HG02840 (cell line): ENCODE results near the gene MYEF2.

Experiments
- ATAC-seq: cut with Tn5 transposase; IDR thresholded peaks from one replicate; pipeline ENCODE4 v1.9.1; 2021; ENCODE audit warnings: mild to moderate bottlenecking, moderate library complexity, moderate number of reproducible peaks; ENCODE audit not compliant: unreplicated experiment, low FRiP score

The MYEF2 gene

DNA sequence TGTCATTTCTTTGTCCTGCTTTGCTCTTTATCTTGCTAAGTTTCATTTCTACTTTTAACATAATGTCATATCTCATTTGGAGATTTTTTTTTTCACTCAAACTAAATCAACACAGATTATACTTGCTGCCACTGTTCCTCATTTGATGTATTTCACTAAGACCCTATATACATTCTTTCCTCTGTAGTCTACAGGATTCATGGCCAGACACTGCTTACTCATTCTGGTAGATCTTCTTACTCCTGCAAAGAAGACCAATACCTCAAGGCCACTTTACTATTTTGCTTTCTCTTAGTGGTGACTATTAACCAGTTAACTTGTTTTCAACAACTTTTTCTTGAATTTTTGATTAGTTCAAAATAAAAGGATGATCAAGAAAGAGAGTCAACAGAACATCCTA, 30.7 kb downstream of the MYEF2 start:
- no peak for ATAC-seq

DNA sequence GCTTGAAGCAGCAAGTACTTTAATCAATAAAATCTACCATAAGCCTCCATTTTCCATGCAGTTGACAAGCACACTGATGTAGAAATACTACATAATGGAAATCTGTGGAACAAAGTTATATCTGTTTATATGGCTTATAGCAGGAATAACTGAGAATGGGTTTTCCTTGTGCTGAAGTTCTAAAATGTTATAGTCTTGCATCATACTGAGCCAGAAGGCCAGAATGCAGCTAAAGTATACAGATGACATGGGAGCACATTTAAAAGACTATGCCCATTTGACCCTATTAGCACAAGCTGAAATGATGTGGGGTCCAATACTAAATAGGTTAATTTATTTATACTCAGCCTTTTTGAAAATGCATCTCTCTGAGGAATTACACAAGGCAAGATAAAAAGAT, 32.2 kb downstream of the MYEF2 start:
- ATAC-seq: no peak

DNA sequence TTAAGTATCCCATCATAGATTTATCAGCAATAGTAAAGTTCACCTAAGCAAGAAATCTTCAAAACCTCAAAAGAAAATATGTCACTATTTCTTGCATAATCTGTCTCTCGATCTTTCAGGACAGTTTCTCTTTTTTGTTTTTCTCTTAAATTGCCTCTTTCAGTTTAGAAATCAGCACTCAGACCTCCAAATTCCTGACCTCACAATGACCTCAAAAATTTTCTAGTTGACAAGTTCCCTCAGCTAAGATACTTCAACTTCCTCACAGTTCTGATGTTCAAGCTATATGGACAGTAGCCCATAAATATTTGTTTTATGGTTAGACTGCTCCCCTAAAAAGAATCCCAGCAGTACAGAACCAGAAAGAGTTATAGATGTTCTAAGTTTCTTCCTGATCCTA, 33.2 kb downstream of the MYEF2 start:
- ATAC-seq: no peak

DNA sequence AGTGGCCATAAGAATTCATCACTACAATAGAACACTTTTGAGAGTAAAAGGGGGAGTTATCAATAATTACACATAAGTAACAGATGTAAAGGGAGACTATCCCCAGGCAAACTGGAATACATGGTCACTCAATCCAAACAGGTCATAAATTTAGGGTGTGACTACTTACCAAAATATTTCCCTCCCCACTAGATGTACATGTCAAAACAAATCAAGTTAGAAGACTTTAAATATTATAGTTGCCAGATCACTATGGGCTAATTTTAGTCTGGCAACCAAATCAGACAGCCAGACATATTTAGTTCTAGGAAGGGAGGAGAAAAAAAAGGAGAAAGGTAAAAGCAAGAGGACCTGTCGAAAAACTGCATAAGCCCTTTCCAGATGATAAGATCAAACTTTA, 34.2 kb downstream of the MYEF2 start:
- no peak for ATAC-seq

DNA sequence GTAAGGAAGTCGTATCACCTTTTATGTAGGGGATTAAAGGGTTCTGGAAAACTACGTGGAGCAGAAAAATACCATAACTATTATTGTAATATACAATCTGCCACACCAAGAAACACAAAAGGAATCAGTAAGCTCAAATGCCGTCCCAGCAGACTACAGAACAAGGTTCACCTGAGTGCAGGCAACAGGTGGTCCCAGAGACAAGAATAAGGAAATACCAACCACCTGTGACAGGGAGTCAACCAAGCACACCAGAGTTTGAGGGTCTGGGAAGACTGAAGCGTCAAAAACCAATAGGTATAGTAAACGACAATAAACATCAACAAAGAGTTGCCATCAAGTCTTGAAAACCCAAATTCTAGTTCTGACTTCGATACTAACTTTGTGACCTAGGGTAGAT, 45.2 kb downstream of the MYEF2 start:
- no peak for ATAC-seq

DNA sequence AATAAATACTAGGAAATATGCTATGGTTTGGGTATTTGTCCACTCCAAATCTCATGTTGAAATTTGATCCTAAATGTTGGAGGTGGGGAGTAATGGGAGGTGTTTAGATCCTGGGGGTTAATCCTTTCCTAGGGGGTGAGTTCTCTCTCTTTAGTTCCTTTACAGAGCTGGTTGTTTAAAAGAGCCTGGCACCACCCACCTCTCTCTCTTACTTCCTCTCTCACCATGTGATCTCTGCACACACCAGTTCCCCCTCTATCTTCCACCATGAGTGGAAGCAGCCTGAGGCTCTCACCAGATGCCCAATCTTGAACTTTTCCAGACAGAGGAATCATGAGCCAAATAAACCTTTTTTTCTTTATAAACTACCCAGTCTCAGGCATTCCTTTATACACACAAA, 46.8 kb downstream of the MYEF2 start:
- ATAC-seq: no peak

DNA sequence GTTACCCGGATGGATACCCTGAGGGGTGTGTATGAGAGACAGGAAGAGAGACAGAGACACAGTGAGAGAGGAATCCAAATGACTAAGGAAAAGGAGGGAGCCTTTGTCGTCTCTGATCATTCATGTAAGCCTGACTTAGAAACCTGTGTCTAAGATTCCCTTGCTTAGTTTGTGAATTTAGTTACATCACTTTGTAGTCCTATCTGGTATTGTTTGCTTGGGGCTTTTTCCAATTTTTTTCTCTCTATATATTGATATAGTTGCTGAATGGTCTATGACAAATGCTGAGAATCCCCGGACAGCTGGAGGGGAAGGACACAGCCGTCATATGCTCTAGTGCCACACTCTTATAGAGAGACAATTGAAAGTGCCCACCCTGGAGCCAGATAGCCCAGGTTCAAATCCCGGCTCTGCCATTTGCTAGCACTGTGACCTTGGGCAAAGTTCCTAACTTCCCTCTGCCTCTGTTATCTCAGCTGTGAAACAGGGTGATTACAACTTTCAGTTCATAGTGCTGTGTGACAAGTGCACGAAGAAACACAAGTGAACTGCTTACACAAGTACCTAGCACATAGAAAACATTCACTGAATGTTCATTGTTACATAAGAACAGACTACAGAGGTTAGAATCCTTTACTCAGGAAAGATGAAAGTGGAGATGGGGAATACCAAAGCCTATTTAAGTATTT, 51.3 kb downstream of the MYEF2 start:
- ATAC-seq: no peak

DNA sequence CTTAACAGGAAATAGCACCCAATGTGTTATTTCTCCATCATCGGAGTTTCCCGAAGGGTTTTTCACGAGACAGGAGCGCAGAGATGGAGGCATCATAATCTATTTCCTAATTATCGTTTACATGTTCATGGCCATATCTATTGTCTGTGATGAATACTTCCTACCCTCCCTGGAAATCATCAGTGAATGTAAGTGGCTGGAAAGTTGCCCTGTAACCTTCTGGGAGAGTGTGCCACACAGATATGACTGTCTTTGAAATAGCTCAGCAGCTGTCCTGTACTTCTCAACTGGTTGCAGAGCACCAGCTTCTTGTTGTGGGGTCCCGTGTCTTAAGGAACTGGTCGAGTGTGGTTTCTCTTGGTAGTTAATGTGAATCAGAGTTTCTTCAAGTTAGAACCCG, 56.2 kb downstream of the MYEF2 start:
- no peak for ATAC-seq

DNA sequence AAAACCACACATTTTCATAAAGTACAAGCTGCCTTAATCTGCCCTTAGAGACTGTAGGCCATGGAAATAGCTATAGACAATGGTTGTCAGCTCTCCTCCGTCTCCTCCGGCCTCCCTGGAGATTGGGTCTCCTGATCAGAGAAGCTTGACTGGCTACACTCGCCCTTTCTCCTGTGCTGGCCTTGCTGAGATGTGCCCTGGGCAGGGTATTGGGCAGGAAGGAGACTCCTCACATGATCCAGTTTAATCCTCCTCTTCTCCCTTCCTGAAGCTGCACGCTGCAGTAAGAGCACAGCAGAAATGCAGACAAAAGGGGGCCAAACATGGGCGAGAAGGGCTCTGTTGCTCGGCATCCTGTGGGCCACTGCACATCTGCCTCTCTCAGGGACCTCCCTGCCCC, 57.4 kb downstream of the MYEF2 start, which contains the start of gene SLC24A5:
Gene SLC24A5, plus strand, starts transcription at position 246 of the 400 bp plus-strand sequence. Its CDS starts 55 bp downstream, at position 301.
- ATAC-seq: no peak

DNA sequence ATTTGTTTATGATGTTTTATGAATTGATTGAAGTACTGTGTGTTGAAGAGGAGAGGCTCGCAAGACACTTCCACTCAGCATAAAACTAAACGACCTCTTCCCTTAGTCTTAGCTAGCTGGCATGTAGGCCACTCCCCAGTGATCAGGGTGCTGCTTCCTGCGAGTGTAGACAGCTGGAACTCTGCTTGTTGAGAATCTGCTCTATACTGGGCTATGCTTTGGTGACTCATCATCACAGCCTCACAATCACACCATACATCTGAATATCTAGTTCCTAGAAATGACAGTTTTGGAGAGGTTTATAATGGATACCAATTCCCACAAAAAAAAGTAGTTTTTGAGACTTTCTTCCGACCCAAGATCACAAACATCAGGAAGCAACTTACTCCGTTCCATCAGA, 58.8 kb downstream of the MYEF2 start:
- no peak for ATAC-seq

DNA sequence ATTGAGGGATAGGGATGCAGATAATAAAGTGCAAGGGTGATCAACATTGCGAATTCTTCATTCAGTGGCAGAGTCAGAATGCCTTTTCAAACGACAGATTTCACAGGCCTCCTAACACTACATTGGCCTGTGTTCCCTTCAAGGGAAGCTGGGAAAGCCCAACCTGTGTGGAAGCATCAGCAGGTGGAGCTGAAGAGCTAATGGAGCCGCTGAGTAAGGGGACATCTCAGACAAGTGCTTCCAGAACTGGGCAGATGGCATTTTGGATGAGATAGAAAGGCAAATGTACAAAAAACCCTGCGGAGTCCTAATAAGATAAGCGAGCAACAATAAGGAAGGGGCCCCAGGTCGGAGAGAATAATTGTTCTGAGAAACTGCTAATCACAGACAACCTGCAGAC, 65.9 kb downstream of the MYEF2 start:
- ATAC-seq: no peak

DNA sequence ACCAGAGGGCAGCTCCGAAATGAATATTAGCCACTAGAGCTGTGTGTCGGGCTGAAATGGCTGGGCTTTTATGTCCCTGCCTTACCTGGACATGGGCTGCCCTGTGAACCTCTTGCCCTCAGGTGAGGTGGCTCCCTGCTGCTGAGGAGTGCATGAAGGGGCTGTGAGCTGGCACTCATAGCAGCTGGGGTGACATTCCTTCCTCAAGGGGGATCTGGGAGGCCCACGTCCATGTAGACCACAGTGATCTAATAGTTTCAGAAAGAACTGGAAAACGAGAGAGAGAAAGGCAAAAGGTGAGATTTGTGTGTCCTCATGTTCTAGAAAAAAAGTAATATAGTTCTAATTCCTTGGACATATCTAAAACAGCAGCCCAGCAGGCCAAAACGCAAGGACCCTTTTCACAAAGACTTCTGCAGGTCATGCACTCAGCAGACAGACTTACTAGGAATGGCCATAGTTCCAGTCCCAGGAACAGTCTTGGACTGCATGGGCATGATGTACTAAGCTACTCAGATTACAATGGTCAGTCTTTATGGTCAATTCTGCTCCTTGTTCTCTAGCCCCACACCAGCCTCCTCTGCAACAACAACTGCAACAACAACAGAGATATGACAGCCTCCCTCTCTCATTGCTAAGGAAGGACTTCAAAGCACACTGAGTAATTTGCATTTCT, 68.1 kb downstream of the MYEF2 start:
- no peak for ATAC-seq

DNA sequence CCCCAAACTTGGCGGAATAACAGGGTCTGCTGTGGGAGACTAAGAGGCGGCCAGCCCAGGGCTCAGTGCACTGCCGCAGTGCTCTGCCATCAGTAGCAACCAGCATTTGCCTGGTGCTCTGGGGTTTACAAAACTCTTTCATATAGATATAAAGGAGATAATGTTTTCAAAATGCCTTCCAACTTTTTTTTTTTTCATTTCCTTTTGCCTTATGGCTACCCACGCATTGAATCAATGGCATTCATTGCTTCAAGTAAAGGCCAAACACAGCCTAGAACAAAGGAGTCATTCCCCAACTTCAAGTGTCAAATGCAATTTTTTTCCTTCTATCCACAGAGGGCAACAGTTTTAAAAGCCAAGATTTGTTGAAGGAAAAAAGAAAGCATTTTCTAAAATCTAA, 68.9 kb downstream of the MYEF2 start:
- no peak for ATAC-seq

DNA sequence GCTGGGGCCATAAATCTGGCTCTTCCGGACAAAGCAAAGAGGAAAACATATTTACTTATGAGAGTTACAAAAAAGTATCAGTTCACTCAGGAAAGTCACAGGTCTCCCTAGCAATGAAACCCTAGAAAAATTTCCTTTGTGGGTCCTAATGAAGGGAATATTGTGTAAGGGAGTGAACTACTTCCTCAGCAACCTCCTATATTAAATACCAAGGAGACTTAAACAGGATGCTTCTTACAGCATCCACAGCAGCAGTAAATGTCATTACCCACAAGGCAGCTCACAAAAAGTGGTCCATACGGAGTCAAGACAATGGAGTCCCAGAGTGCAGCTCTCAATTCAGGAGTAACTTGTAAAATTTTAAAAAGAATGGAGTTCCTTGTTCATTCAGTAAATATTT, 72.2 kb downstream of the MYEF2 start:
- no peak for ATAC-seq

DNA sequence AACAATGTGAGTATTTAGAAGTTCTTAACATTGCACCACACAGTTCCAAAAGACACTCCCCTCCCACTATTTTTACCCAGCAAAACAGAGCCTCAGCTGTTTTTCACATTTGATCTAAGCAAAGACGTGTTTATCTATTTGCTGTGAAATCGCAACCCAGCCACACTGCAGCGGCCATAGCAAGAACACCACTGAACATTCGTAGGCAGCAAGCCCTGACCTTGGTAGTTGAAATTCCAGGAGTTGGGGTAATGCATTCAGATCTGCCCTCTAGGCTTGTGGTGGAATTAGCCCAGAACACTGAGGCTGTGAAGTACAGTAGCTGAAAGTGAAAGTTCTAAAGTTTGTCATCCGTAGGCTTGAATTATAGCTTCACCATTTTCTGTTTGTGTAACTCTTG, 74.4 kb downstream of the MYEF2 start:
- no peak for ATAC-seq

DNA sequence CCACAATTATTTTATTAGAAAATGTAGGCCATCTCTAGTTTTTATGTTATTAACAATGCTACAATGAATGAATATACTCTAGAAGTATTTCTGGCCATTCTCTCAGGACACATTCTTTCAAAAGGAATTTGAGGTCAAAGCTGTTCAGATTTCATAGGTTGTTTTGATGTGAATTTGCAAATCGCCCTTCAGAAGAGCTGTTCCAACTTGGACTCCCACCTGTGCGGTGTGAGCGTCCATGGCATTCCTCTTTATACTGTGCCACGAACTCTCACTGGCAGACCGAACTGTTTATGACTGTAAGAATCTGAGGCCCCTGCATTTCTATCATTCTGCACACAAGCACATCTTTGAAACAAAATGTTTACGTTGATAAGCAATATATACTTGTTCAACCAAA, 75.9 kb downstream of the MYEF2 start:
- ATAC-seq: no peak

DNA sequence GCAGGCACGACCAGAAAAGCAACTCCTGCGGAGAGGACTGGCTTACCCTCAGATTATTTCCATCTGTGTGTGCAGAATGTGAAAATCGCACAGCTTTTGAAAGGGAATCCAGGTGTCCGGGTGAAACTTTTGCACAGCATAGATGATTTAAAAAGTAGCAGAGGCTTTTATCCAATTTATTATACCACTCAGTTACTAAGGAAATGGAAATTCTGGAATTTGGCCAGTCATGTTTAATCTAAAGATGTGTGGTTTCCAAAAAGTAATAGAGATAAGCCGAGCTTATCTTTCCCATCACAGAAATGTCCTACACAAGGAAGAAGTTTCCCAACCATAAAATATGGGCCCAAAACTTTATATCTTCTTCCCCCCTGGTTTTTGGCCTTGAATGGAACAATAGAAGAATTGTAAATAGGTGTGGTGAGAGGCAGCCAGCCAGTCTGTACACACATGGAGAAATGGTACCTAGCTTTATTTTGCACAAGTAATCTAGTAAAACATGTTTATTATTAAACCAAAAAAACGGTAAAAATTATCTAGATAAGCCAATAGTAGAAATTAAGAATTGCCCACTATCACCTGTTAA, 76.6 kb downstream of the MYEF2 start:
- no peak for ATAC-seq

DNA sequence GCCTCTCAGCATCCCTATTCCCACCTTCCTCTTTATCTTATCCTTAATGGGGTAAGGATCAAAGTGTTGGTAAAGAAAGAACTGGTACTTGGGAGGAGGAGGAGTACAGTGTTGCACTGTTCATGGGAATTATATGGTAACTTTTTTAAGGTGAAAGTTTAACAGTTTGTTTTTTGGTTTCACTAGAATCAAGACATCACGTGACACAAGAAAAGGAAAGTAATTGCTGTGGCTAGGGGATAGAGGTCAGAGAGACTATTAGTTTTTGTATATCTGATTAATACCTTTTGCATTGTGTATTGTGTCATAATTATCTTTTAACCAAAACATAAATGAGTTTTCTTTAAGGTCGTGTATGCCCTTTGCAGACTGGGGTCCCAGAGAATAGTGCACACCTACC, 80.8 kb downstream of the MYEF2 start:
- no peak for ATAC-seq

DNA sequence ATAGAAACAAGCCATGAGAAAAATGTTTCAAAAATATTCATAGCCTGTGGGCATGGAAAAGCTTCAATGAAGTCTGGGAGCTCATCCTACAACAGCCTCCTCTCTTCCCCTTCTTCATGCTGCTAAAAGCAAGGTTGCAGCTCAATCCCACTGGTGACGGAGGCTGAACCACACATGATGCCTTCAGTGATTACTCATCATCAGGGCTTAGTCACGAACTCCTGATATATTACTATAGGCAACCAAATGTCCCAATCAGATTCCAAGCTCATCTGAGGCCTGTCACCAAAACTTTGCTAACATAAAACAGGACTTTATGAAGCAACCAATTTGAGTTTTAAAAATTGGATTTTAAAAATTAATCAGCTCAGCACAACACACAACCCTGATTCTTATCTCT, 81.3 kb downstream of the MYEF2 start:
- no peak for ATAC-seq

DNA sequence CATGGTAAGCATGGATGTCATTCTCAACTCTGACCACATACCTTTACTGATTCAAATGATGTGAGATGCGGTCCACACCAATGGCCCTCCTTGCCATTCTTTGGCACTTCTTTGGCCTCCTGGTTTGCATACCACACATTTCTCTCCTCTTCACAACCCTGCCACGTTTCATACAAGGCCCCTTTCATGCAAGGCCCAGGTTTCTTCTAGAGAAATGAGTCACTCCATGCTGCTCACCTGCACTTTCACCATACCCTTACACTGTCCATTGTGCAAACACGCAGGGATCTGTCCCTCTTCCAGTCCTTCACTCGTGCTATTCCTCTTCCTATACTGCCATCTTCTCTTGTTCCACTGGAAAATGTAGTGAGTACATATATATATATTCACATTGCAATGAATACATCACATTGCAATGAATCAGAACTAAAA, 81.7 kb downstream of the MYEF2 start:
- ATAC-seq: no peak

DNA sequence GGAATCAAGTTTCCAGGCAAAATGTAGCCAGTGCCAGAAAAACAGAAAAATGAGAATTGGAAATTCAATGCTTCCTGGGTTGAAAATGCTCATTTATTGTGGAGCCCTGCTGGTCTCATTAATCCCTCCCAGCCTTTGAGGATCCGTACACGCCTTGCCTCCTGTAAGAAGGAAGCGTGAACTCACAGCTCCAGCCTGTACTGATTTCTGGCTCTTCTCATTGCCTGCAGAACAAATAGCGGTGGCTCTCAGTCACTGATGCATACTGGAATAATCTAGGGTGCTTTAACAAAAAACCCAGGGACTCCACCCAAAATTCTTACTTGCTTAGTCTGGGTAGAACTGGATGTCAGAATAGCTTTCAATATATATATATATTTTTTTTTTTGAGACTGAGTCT, 86.6 kb downstream of the MYEF2 start:
- no peak for ATAC-seq

DNA sequence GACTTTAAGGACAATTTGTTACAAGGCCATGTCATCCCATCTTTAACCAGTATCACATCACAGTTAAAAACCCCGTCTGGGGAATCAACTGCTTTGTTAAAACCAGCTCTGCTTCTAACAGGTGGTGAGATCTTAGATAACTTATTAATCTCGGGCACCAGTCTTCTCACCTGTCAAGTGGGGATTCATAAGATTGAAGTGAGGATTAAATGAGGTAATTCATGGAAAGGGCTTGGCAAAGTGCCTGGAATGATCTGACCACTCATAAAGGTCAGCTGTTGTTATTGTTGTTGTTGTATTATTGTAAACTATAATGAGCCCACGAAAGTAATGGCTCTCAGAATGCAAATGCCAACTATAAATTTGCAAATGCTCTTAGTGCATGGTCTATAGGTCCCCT, 87.4 kb downstream of the MYEF2 start:
- ATAC-seq: no peak
